Activated naive CD8-positive, alpha-beta T cell treated with anti-CD3 and anti-CD28 coated beads for 36 hours (primary cell): Measurements from ENCODE around the gene ZFYVE26. TPM values are rescaled to one million over a fixed set of nuclear protein-coding genes. Genes with fewer than 3 reads are reported as not detected.
"Not testable (repeated sequence)": the region's sequence is repeated elsewhere in the genome, so short reads cannot be mapped to it uniquely, and the experiment has no call there.

Experiments
- DNase-seq: peaks from one replicate; pipeline ENCODE4 v3.0.0; 2021
- H3K27ac Mint-ChIP-seq: one replicate; pipeline ENCODE4 v1.8.0; 2022; ENCODE audit warnings: mild to moderate bottlenecking, moderate library complexity, mixed read lengths
- H3K27me3 Mint-ChIP-seq: one replicate; pipeline ENCODE4 v1.8.0; 2022; ENCODE audit warnings: mild to moderate bottlenecking, mixed read lengths
- H3K36me3 Mint-ChIP-seq: one replicate; pipeline ENCODE4 v1.8.0; 2021; ENCODE audit warnings: mild to moderate bottlenecking, mixed read lengths
- H3K4me1 Mint-ChIP-seq: one replicate; pipeline ENCODE4 v1.8.0; 2021; ENCODE audit warnings: mixed read lengths
- H3K4me3 Mint-ChIP-seq: one replicate; pipeline ENCODE4 v1.8.0; 2022; ENCODE audit warnings: mild to moderate bottlenecking, moderate library complexity, mixed read lengths
- H3K9me3 Mint-ChIP-seq: one replicate; pipeline ENCODE4 v1.8.0; 2022; ENCODE audit warnings: mixed read lengths
- total RNA-seq, 2 experiments: library from RNA; stranded (reverse); gene quantifications; one replicate each; pipeline ENCODE4 v1.2.3, GENCODE V29; 2021

Gene ZFYVE26
- total RNA-seq, 2 experiments from 2014 or later: 18.2 to 20.0 TPM

GRCh38 chr14:67746927-67747326, 69.5 kb downstream of the ZFYVE26 start:
- H3K27me3 Mint-ChIP-seq: no peaks in the 10 kb centered on the region
- DNase-seq: peak; percentile 24
- peaks cover 2% of the 10 kb centered on the region for H3K9me3 Mint-ChIP-seq
- no peak overlapping the region for H3K4me3 Mint-ChIP-seq
- H3K27ac Mint-ChIP-seq: no peak overlapping the region
- H3K36me3 Mint-ChIP-seq: peaks cover 25% of the 10 kb centered on the region
- peaks cover 2% of the 10 kb centered on the region for H3K4me1 Mint-ChIP-seq

GRCh38 chr14:67744046-67744445, 72.3 kb downstream of the ZFYVE26 start:
- H3K4me1 Mint-ChIP-seq: peaks cover 2% of the 10 kb centered on the region
- no peaks in the 10 kb centered on the region for H3K27me3 Mint-ChIP-seq
- H3K9me3 Mint-ChIP-seq: peaks cover 2% of the 10 kb centered on the region
- no peak overlapping the region for H3K4me3 Mint-ChIP-seq
- no peak for DNase-seq
- peaks cover 20% of the 10 kb centered on the region for H3K36me3 Mint-ChIP-seq
- H3K27ac Mint-ChIP-seq: no peak overlapping the region

- Mint-ChIP-seq H3K4me3 (no peak overlapping the region), H3K36me3 (no peaks in the 10 kb centered on the region), H3K9me3 (no peaks in the 10 kb centered on the region), H3K4me1 (no peaks in the 10 kb centered on the region), H3K27me3 (no peaks in the 10 kb centered on the region), H3K27ac (no peak overlapping the region)
- DNase-seq: no peak
These were observed 77.5 kb downstream of the ZFYVE26 start for GRCh38 chr14:67738740-67739504.

GRCh38 chr14:67736771-67737170, 79.6 kb downstream of the ZFYVE26 start:
- Mint-ChIP-seq H3K4me1 (no peaks in the 10 kb centered on the region), H3K27me3 (no peaks in the 10 kb centered on the region), H3K4me3 (no peak overlapping the region), H3K36me3 (no peaks in the 10 kb centered on the region), H3K27ac (no peak overlapping the region), H3K9me3 (no peaks in the 10 kb centered on the region)
- DNase-seq: no peak

- Mint-ChIP-seq H3K27me3 (no peaks in the 10 kb centered on the region), H3K9me3 (no peaks in the 10 kb centered on the region), H3K27ac (no peak overlapping the region), H3K4me3 (no peak overlapping the region), H3K4me1 (no peaks in the 10 kb centered on the region), H3K36me3 (no peaks in the 10 kb centered on the region)
- no peak for DNase-seq
These were observed 80.8 kb downstream of the ZFYVE26 start for GRCh38 chr14:67735336-67736147.

- no peak for DNase-seq
- Mint-ChIP-seq H3K9me3 (no peaks in the 10 kb centered on the region), H3K4me1 (no peaks in the 10 kb centered on the region), H3K36me3 (no peaks in the 10 kb centered on the region), H3K27me3 (no peaks in the 10 kb centered on the region), H3K27ac (no peak overlapping the region), H3K4me3 (no peak overlapping the region)
These were observed 81.7 kb downstream of the ZFYVE26 start for GRCh38 chr14:67734675-67735074.

GRCh38 chr14:67733616-67734015, 82.8 kb downstream of the ZFYVE26 start:
- Mint-ChIP-seq H3K4me3 (no peak overlapping the region), H3K36me3 (no peaks in the 10 kb centered on the region), H3K27ac (no peak overlapping the region), H3K9me3 (no peaks in the 10 kb centered on the region), H3K4me1 (no peaks in the 10 kb centered on the region), H3K27me3 (no peaks in the 10 kb centered on the region)
- no peak for DNase-seq

- Mint-ChIP-seq H3K9me3 (no peaks in the 10 kb centered on the region), H3K27ac (no peak overlapping the region), H3K36me3 (peaks cover 3% of the 10 kb centered on the region), H3K4me3 (no peak overlapping the region), H3K4me1 (no peaks in the 10 kb centered on the region), H3K27me3 (peaks cover 12% of the 10 kb centered on the region)
- no peak for DNase-seq
These were observed 87.1 kb downstream of the ZFYVE26 start for GRCh38 chr14:67729072-67729885.

GRCh38 chr14:67728258-67728657, 88.1 kb downstream of the ZFYVE26 start:
- peaks cover 3% of the 10 kb centered on the region for H3K36me3 Mint-ChIP-seq
- H3K4me1 Mint-ChIP-seq: no peaks in the 10 kb centered on the region
- no peak overlapping the region for H3K4me3 Mint-ChIP-seq
- H3K27ac Mint-ChIP-seq: no peak overlapping the region
- DNase-seq: no peak
- H3K9me3 Mint-ChIP-seq: no peaks in the 10 kb centered on the region
- H3K27me3 Mint-ChIP-seq: peaks cover 22% of the 10 kb centered on the region

GRCh38 chr14:67727361-67727760, 89.0 kb downstream of the ZFYVE26 start:
- H3K27me3 Mint-ChIP-seq: peaks cover 31% of the 10 kb centered on the region
- H3K4me3 Mint-ChIP-seq: no peak overlapping the region
- H3K27ac Mint-ChIP-seq: no peak overlapping the region
- H3K9me3 Mint-ChIP-seq: no peaks in the 10 kb centered on the region
- H3K36me3 Mint-ChIP-seq: peaks cover 3% of the 10 kb centered on the region
- DNase-seq: no peak
- H3K4me1 Mint-ChIP-seq: peaks cover 3% of the 10 kb centered on the region

- Mint-ChIP-seq H3K27me3 (peaks cover 43% of the 10 kb centered on the region), H3K36me3 (peaks cover 3% of the 10 kb centered on the region), H3K4me1 (peaks cover 3% of the 10 kb centered on the region), H3K27ac (no peak overlapping the region), H3K9me3 (no peaks in the 10 kb centered on the region), H3K4me3 (no peak overlapping the region)
- DNase-seq: no peak
These were observed 91.2 kb downstream of the ZFYVE26 start for GRCh38 chr14:67725171-67725570.

- Mint-ChIP-seq H3K4me1 (peaks cover 3% of the 10 kb centered on the region), H3K27me3 (peaks cover 43% of the 10 kb centered on the region), H3K27ac (no peak overlapping the region), H3K4me3 (no peak overlapping the region), H3K36me3 (peaks cover 3% of the 10 kb centered on the region), H3K9me3 (no peaks in the 10 kb centered on the region)
- DNase-seq: no peak
These were observed 94.1 kb downstream of the ZFYVE26 start for GRCh38 chr14:67722293-67722692.

- Mint-ChIP-seq H3K27ac (no peak overlapping the region), H3K36me3 (peaks cover under 1% of the 10 kb centered on the region), H3K9me3 (no peaks in the 10 kb centered on the region), H3K4me3 (no peak overlapping the region), H3K4me1 (peaks cover 3% of the 10 kb centered on the region), H3K27me3 (peaks cover 43% of the 10 kb centered on the region)
- DNase-seq: no peak
These were observed 94.5 kb downstream of the ZFYVE26 start for GRCh38 chr14:67721875-67722274.

- H3K4me3 Mint-ChIP-seq: no peak overlapping the region
- peaks cover 35% of the 10 kb centered on the region for H3K27me3 Mint-ChIP-seq
- peaks cover 3% of the 10 kb centered on the region for H3K4me1 Mint-ChIP-seq
- no peak for DNase-seq
- H3K9me3 Mint-ChIP-seq: no peaks in the 10 kb centered on the region
- H3K36me3 Mint-ChIP-seq: no peaks in the 10 kb centered on the region
- no peak overlapping the region for H3K27ac Mint-ChIP-seq
These were observed 96.5 kb downstream of the ZFYVE26 start for GRCh38 chr14:67719866-67720265.

- not testable (repeated sequence) for H3K4me3 Mint-ChIP-seq, H3K4me1 Mint-ChIP-seq, H3K27ac Mint-ChIP-seq, H3K9me3 Mint-ChIP-seq, DNase-seq, H3K36me3 Mint-ChIP-seq
- H3K27me3 Mint-ChIP-seq: peaks cover 32% of the 10 kb centered on the region
These were observed 97.0 kb downstream of the ZFYVE26 start for GRCh38 chr14:67719385-67719784.
